ENCODE results near the gene DLX5.

DNA sequence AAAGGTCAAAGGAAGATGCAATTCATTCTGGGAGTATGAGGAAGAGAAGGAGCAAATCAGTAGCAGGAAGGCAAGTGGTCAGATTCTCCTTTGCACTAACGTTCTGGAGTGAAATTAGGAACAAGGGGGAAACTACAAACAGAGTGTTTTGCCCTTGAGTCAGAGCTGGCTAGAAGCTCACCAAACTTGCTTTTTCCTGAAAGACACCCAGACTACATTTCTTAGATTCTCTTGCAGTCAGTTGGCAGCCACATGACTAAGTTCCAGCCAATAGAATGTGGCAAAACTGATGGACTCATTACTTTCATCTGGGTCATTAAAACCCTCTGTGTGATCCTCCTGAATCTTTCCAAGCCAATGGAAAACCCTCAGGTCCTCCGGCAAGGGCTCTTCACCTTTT, 18.6 kb upstream of the DLX5 start:
- no peak for TF ChIP-seq TCF7L2 (IDR thresholded peaks at IDR 0.05; ENCODE audit: low read depth, low read length)
- TF ChIP-seq, protein P1, sequence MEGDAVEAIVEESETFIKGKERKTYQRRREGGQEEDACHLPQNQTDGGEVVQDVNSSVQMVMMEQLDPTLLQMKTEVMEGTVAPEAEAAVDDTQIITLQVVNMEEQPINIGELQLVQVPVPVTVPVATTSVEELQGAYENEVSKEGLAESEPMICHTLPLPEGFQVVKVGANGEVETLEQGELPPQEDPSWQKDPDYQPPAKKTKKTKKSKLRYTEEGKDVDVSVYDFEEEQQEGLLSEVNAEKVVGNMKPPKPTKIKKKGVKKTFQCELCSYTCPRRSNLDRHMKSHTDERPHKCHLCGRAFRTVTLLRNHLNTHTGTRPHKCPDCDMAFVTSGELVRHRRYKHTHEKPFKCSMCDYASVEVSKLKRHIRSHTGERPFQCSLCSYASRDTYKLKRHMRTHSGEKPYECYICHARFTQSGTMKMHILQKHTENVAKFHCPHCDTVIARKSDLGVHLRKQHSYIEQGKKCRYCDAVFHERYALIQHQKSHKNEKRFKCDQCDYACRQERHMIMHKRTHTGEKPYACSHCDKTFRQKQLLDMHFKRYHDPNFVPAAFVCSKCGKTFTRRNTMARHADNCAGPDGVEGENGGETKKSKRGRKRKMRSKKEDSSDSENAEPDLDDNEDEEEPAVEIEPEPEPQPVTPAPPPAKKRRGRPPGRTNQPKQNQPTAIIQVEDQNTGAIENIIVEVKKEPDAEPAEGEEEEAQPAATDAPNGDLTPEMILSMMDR (IDR thresholded peaks at IDR 0.05), result no peak
- TF ChIP-seq POLR2AphosphoS5 (IDR thresholded peaks at IDR 0.05; ENCODE audit: low read depth, low read length), result no peak
- TF ChIP-seq, protein P2, sequence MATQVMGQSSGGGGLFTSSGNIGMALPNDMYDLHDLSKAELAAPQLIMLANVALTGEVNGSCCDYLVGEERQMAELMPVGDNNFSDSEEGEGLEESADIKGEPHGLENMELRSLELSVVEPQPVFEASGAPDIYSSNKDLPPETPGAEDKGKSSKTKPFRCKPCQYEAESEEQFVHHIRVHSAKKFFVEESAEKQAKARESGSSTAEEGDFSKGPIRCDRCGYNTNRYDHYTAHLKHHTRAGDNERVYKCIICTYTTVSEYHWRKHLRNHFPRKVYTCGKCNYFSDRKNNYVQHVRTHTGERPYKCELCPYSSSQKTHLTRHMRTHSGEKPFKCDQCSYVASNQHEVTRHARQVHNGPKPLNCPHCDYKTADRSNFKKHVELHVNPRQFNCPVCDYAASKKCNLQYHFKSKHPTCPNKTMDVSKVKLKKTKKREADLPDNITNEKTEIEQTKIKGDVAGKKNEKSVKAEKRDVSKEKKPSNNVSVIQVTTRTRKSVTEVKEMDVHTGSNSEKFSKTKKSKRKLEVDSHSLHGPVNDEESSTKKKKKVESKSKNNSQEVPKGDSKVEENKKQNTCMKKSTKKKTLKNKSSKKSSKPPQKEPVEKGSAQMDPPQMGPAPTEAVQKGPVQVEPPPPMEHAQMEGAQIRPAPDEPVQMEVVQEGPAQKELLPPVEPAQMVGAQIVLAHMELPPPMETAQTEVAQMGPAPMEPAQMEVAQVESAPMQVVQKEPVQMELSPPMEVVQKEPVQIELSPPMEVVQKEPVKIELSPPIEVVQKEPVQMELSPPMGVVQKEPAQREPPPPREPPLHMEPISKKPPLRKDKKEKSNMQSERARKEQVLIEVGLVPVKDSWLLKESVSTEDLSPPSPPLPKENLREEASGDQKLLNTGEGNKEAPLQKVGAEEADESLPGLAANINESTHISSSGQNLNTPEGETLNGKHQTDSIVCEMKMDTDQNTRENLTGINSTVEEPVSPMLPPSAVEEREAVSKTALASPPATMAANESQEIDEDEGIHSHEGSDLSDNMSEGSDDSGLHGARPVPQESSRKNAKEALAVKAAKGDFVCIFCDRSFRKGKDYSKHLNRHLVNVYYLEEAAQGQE (IDR thresholded peaks at IDR 0.05; ENCODE audit: insufficient read depth in 1 of 2, low read depth in 2 of 2, low read length in 1 of 2), result no peak
- no peak for TF ChIP-seq SIN3A (IDR thresholded peaks at IDR 0.05; ENCODE audit: borderline replicate concordance, insufficient read depth, low read depth, low read length)

Data from Panc1 (cell line).